ENCODE data around the gene SHISAL1.

Gene SHISAL1

GRCh38 chr22:44224166-44224565 is 88.6 kb downstream of the SHISAL1 start:
- DNase-seq = no peak

GRCh38 chr22:44221710-44222475 is 90.9 kb downstream of the SHISAL1 start:
- DNase-seq = no peak

DNA sequence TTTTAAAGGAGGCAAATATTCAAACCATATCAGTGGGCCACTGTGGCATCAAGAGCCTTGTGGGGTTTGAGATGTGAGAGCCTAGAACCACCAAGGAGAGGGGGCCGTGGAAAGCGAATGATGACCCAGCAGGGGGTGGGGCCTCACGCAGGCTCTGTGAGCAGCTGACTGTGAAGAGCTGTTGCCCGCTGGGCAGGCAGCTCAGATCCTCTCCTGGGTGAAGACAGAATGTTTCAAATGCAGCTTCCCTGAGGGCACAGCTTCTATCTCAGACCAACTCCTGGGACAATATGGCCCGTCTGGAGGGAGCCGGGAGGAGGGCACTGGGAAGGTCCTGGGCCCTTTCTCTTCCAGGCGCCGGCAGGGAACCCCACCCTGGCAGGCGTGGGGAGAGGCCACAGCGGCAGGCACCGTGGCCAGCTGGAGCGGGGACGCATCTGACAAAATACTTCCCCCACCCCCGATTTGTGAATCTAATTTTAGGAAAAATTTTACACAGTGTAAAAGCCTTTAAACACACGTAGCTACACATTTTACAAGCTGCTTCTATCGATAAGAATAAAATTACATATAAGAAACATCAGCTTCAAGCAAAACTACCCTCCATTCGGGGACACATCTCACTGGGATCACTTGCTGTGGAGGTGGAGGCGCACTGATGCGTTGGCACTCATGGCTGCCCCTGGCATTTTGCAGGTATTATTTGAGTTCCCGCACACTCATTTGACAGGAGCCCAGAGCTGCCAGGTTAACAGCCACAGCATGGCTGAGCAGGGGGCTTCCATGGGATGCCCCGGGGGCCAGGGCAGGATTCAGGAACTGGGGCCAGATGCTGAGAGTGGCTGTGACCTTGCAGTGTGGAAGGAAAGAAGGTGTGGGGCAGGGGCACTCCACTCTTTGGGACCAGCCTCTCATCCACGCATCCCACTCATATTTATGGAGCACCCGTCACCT is 91.7 kb downstream of the SHISAL1 start:
- DNase-seq = no peak

- no peak for DNase-seq
These were observed 93.5 kb downstream of the SHISAL1 start for GRCh38 chr22:44219101-44219870.

DNA sequence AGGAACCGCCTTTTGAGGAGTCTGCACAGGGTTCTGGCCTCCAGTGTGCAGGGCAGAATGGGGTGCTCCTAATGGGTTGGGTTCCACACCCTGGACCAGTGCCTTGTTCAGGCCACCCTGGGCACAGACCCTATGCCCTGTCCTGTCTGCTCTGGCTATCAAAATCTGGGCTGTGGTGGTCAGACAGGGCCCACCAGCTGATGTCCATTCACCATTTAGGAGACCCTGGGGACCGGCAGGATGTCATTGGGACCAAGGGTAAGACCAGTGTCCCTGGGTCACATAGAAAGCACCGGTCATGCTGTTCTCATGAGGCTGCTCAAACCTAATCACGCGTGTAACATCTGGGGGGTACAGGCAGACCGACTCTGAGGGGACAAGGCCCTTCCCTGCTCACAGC is 94.7 kb downstream of the SHISAL1 start:
- no peak for DNase-seq

- DNase-seq = no peak
These were observed 95.4 kb downstream of the SHISAL1 start for GRCh38 chr22:44217346-44217745.

DNA sequence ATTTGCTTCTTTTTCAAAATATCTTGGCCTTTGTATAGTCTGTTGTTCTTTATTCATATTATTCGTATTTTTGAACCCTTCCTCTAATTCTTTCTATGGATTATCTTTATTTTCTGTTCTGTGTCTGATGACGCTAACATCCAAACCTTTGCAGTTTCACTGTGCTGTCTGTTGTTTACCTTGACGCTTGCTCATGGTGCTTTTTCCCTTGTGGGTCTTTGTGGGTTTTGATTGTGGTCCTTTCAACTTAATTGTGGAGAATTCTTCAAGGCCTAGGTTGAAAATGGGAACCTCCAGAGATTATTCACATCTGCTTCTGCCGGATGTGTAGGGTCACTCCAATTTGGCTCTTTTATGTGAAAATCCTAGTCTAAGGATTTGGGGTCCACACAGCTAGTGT is 97.5 kb downstream of the SHISAL1 start:
- no peak for DNase-seq

DNA sequence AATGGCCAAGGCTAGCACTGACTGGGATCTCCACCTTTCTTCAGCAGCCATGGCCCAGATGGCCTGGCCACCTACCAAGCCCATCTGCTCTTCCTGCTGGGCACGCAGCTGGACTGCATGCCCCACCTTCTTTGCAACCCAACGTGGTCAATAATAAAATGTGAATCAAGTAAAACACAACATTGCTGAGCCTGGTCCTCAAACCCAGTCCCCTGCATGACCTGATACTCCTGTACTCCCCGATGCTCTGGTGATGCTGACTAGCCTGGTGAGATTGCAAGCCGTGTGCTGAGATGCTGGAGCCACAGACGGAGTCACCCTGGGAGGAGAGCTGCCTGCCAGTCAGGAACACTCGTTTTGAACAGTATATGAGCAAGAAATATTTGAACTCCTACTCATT is 98.0 kb downstream of the SHISAL1 start:
- DNase-seq = no peak

DNA sequence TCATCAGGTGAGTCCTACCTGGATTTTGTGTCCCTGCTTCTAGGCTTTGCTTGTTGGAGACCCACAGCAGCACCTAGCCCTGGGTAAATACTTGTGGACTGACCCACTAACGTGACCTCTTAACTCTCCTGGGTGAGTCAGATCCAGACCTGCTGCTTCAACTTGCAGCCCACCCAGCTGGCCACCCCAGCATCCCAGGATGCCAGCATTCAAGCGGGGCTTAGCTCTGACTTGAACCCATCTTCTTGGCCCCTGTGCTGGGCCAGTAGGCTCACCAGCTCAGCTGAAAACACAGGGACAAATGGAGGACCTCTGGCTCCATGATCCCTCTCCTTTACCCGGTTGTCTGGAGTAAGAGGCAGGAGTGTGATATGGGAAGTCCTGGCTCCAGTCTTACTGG is 98.6 kb downstream of the SHISAL1 start:
- DNase-seq = no peak

DNA sequence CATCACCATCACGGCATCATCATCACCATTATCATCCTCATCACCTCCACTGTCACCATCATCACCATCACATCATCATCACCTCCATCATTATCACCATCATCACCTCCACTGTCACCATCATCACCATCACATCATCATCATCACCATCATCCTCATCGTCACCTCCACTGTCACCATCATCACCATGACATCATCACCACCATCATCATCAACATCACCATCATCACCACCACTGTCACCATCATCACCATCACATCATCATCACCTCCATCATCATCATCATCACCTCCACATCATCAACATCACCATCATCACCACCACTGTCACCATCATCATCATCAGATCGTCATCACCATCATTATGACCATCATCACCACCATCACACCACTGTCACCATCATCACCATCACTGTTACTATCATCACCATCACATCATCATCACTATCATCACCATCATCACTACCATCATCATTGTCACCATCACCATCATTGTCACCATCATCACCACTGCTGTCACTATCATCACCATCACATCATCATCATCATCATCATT is 99.2 kb downstream of the SHISAL1 start:
- DNase-seq = no peak

- no peak for DNase-seq
These were observed 99.8 kb downstream of the SHISAL1 start for GRCh38 chr22:44212936-44213335.

DNA sequence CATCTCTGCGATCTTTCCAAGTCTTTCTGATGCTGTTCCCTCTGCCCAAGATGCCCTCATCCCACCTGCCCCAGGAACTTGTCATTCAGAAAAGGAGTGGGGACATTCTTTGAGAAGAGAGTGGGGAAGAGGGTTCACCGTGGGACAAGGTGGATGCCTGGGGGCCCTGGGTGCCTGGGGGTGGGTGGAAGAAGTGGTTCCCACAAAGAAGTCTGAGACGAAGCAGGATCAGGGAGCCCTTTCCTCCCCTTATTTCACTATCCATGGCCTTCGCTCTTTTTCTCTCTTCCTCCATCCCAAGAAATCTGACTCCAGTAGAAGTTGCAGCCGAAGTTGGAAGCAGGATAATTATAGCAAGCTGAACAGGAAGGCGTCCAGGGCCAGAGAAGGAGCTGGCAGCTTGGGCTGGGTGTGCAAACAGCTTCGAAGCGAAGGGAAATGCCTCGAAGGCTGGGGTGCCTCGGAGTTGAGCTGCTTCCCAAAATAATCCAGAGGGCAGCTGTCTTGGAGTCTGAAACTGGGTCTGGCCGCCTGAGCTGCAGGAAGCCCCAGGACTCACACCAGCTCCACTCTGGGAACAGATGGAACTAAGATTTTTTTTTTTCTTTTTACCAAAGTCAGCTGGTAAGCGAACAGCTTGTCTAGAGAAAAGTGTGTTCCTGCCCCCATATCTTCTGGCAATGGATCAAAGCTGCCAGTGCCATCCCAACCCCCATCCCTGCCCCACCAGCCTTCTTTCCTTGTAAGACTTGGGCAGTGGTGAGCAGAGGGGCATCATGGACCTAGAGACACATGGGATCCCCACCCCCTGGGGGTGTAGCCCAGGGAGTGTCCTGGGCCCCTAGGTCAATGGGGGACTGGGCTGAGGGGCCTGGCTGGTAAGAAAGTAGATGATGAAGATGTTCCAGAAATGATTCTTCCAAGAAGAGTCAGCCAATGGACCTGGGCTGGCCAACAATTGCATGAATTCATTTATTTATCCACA is 100.5 kb downstream of the SHISAL1 start:
- no peak for DNase-seq

- no peak for DNase-seq
These were observed 101.3 kb downstream of the SHISAL1 start for GRCh38 chr22:44211256-44211945.

GRCh38 chr22:44210722-44211121 is 102.0 kb downstream of the SHISAL1 start:
- no peak for DNase-seq

DNA sequence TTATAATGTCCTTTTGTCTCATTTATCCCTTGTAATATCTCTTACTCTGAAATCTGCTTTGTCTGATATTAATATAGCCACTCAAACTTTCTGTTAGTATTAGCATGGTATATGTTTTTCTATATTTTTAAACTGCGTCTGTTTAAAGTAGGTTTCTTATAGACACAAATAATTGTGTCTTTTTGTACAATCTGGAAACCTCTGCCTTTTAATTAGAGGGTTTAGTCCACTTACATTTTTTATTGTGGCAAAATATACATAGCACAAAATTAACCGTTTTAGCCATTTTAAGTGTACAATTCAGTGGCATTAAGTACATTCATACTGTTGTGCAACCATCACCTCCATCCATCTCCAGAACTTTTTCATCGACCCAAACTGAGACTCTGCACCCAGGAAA is 103.4 kb downstream of the SHISAL1 start:
- no peak for DNase-seq

DNA sequence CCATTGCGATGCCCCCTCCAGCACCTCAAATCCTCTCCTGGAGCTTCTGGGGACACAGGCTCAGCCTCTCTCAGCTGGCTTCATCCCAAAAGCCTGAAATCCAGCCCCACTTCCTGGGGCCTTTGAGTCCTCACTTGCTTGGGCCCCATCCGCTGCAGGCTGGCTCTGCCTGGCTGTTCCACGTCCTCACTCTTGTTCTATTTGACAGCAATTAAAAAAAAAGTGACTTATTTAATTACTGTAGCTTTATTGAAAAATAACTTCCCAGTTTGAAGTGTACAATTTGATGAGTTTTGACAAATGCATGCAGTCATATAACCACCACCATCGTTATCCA is 104.8 kb downstream of the SHISAL1 start:
- DNase-seq = no peak

DNA sequence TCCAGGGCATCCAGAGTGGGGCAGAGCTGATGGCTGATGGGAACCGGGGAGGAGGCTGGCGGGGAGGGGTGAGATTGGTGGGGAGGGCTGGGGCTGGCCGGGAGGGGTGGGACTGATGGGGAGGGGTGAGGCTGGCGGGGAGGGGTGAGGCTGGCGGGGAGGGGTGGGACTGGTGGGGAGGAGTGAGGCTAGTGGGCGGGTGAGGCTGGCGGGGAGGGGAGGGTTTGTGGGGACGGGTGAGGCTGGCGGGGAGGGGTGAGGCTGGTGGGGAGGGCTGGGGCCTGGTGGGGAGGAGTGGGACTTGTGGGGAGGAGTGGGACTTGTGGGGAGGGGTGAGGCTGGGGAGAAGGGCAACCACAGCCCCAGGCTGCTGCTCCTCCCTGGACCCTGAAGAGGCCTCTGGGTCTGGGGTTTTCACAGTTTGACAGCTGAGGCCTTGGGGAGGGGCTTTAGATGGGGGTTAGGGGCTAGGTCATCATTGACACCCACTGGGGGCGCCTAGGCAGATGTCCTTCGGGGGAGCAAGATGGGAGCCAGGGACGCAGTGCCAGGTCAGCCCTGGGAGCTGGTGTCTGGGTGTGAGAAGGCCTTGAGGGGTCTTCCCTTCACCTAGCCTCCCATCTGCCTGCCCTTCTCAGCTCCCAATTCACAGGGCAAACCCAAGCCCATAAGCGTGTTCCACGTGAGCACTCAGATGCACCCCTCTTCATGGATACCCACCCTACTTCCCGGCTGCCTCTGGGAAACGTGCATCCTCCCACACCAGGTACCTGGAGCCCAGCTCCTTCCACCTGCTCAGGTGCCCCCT is 105.4 kb downstream of the SHISAL1 start:
- DNase-seq = no peak

- no peak for DNase-seq
These were observed 106.1 kb downstream of the SHISAL1 start for GRCh38 chr22:44206696-44207095.

DNA sequence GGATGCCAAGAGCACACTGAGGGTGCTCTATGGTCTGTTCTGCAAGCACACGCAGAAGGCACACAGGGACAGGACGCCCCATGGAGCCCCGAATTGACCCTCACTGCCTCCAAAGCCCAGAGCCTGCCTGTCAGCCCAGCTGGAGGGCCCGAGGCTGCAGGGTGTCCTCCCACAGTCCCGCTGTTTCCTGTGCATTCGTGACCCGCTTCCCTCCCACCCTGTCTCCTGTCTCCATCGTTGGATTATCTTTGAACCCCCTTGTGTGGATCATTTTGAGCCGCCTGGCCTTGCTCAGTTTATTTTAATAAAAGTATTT is 106.5 kb downstream of the SHISAL1 start:
- no peak for DNase-seq

- no peak for DNase-seq
These were observed 107.0 kb downstream of the SHISAL1 start for GRCh38 chr22:44205516-44206329.
